ENCODE data around the gene MYO18B. TPM values are rescaled to one million over a fixed set of nuclear protein-coding genes. Genes with fewer than 3 reads are reported as not detected.

Gene MYO18B
- total RNA-seq, 2 donors from 2014 or later = 0.11 TPM; not detected in 1

- H3K4me3 ChIP-seq = no peak overlapping the region
- H3K27ac ChIP-seq = no peak overlapping the region
- no peaks in the 10 kb centered on the region for H3K36me3 ChIP-seq
- H3K9ac ChIP-seq (ENCODE audit: low read depth in 2 of 2, low read length in 2 of 2) = no peak overlapping the region
- no peaks in the 10 kb centered on the region for H3K27me3 ChIP-seq
- DNase-seq = no peak
- no peaks in the 10 kb centered on the region for H3K9me3 ChIP-seq
- intact Hi-C loops (cut with DNase I) = no loop called here
- no peak for TF ChIP-seq CTCF (IDR thresholded peaks at IDR 0.05)
- H3K4me1 ChIP-seq = no peaks in the 10 kb centered on the region
These were observed 142.1 kb downstream of the MYO18B start for GRCh38 chr22:25884121-25884520.

GRCh38 chr22:25888399-25889054 lies 146.5 kb downstream of the MYO18B start:
- H3K9ac ChIP-seq (ENCODE audit: low read depth in 2 of 2, low read length in 2 of 2) = no peak overlapping the region
- no peak for DNase-seq
- TF ChIP-seq CTCF (IDR thresholded peaks at IDR 0.05) = no peak
- H3K36me3 ChIP-seq = no peaks in the 10 kb centered on the region
- no peak overlapping the region for H3K27ac ChIP-seq
- intact Hi-C loops (cut with DNase I) = no loop called here
- no peaks in the 10 kb centered on the region for H3K4me1 ChIP-seq
- no peaks in the 10 kb centered on the region for H3K9me3 ChIP-seq
- no peaks in the 10 kb centered on the region for H3K27me3 ChIP-seq
- no peak overlapping the region for H3K4me3 ChIP-seq

- Histone ChIP-seq H3K27me3 (no peaks in the 10 kb centered on the region), H3K4me3 (no peak overlapping the region), H3K9ac (ENCODE audit: low read depth in 2 of 2, low read length in 2 of 2) (no peak overlapping the region), H3K36me3 (no peaks in the 10 kb centered on the region), H3K4me1 (no peaks in the 10 kb centered on the region), H3K9me3 (no peaks in the 10 kb centered on the region), H3K27ac (no peak overlapping the region)
- no peak for DNase-seq
- TF ChIP-seq CTCF (IDR thresholded peaks at IDR 0.05) = no peak
- intact Hi-C loops (cut with DNase I) = loop anchor here (10.0 kb wide), 1 partner anchor 444 kb away; no protein-coding TSS in a partner anchor
These were observed 148.7 kb downstream of the MYO18B start for GRCh38 chr22:25890651-25891050.

GRCh38 chr22:25892678-25893077 lies 150.7 kb downstream of the MYO18B start:
- H3K27ac ChIP-seq = no peak overlapping the region
- no peak for DNase-seq
- H3K9ac ChIP-seq (ENCODE audit: low read depth in 2 of 2, low read length in 2 of 2) = no peak overlapping the region
- no peak for TF ChIP-seq CTCF (IDR thresholded peaks at IDR 0.05)
- no peaks in the 10 kb centered on the region for H3K4me1 ChIP-seq
- intact Hi-C loops (cut with DNase I) = loop anchor here (10.0 kb wide), 1 partner anchor 442 kb away; no protein-coding TSS in a partner anchor
- no peaks in the 10 kb centered on the region for H3K27me3 ChIP-seq
- no peak overlapping the region for H3K4me3 ChIP-seq
- H3K9me3 ChIP-seq = no peaks in the 10 kb centered on the region
- no peaks in the 10 kb centered on the region for H3K36me3 ChIP-seq

GRCh38 chr22:25895678-25896077 lies 153.7 kb downstream of the MYO18B start:
- H3K9me3 ChIP-seq = no peaks in the 10 kb centered on the region
- intact Hi-C loops (cut with DNase I) = loop anchor here (10.0 kb wide), 1 partner anchor 439 kb away; no protein-coding TSS in a partner anchor
- no peaks in the 10 kb centered on the region for H3K36me3 ChIP-seq
- no peaks in the 10 kb centered on the region for H3K27me3 ChIP-seq
- H3K4me3 ChIP-seq = no peak overlapping the region
- TF ChIP-seq CTCF (IDR thresholded peaks at IDR 0.05) = no peak
- no peak overlapping the region for H3K27ac ChIP-seq
- DNase-seq = no peak
- H3K4me1 ChIP-seq = no peaks in the 10 kb centered on the region
- H3K9ac ChIP-seq (ENCODE audit: low read depth in 2 of 2, low read length in 2 of 2) = no peak overlapping the region

Measured in colonic mucosa (tissue), 4 donors.